Mucosa of gallbladder (tissue), 1 donor: ENCODE measurements around the gene HTR4. TPM values are rescaled to one million over a fixed set of nuclear protein-coding genes. Genes with fewer than 3 reads are reported as not detected.
"Not testable (repeated sequence)": the region's sequence is repeated elsewhere in the genome, so short reads cannot be mapped to it uniquely, and the experiment has no call there.

Experiments used
- DNase-seq: peaks from one replicate; pipeline ENCODE4 v3.0.0-alpha.2; 2020; ENCODE audit warnings: low spot score
- total RNA-seq: library from RNA; stranded (reverse); gene quantifications from one replicate; pipeline ENCODE4 v1.2.1, GENCODE V29; 2021
- donor health status: DM: no; HTN: no; CAD: no.

The HTR4 gene
- 3.8 TPM for total RNA-seq

GRCh38 chr5:148653836-148654781 lies at the start of gene HTR4:
TSS of gene HTR4 (minus strand) at chr5:148654527. CDS start at chr5:148637014, 17,513 bp downstream.
- no peak for DNase-seq

GRCh38 chr5:148702019-148702596 lies 47.8 kb upstream of the HTR4 start:
- DNase-seq: no peak

- no peak for DNase-seq
Measured at GRCh38 chr5:148699028-148699427, 44.7 kb upstream of the HTR4 start.

GRCh38 chr5:148697809-148698196 lies 43.5 kb upstream of the HTR4 start:
- no peak for DNase-seq

GRCh38 chr5:148697180-148697808 lies 43.0 kb upstream of the HTR4 start:
- DNase-seq: peak; percentile 36

GRCh38 chr5:148696187-148697036 lies 42.1 kb upstream of the HTR4 start:
- DNase-seq: no peak

GRCh38 chr5:148690945-148691344 lies 36.6 kb upstream of the HTR4 start:
- no peak for DNase-seq

GRCh38 chr5:148688787-148689186 lies 34.5 kb upstream of the HTR4 start:
- no peak for DNase-seq

GRCh38 chr5:148687871-148688270 lies 33.5 kb upstream of the HTR4 start:
- no peak for DNase-seq

- peak; percentile 11 for DNase-seq
Measured at GRCh38 chr5:148687427-148687826, 33.1 kb upstream of the HTR4 start.

- no peak for DNase-seq
Measured at GRCh38 chr5:148686660-148687059, 32.3 kb upstream of the HTR4 start.

- no peak for DNase-seq
Measured at GRCh38 chr5:148685520-148686134, 31.3 kb upstream of the HTR4 start.

- DNase-seq: no peak
Measured at GRCh38 chr5:148684528-148684927, 30.2 kb upstream of the HTR4 start.

GRCh38 chr5:148683651-148684050 lies 29.3 kb upstream of the HTR4 start:
- DNase-seq: no peak

- DNase-seq: no peak
Measured at GRCh38 chr5:148682058-148683026, 28.0 kb upstream of the HTR4 start.

GRCh38 chr5:148681157-148682057 lies 27.1 kb upstream of the HTR4 start:
- no peak for DNase-seq

- DNase-seq: not testable (repeated sequence)
Measured at GRCh38 chr5:148673704-148674103, 19.4 kb upstream of the HTR4 start.

GRCh38 chr5:148666353-148666752 lies 12.0 kb upstream of the HTR4 start:
- no peak for DNase-seq

GRCh38 chr5:148665431-148665830 lies 11.1 kb upstream of the HTR4 start:
- no peak for DNase-seq
